GM18907 (cell line): Measurements from ENCODE around the gene C16orf92.
A peak's percentile ranks its signal among the peaks of the same experiment; 100 is the strongest.
"Not testable (repeated sequence)": the region's sequence is repeated elsewhere in the genome, so short reads cannot be mapped to it uniquely, and the experiment has no call there.

Source experiments
- ATAC-seq: cut with Tn5 transposase; IDR thresholded peaks from one replicate; pipeline ENCODE4 v1.9.1; 2021; ENCODE audit warnings: mild to moderate bottlenecking, moderate library complexity; ENCODE audit not compliant: unreplicated experiment

The C16orf92 gene

DNA sequence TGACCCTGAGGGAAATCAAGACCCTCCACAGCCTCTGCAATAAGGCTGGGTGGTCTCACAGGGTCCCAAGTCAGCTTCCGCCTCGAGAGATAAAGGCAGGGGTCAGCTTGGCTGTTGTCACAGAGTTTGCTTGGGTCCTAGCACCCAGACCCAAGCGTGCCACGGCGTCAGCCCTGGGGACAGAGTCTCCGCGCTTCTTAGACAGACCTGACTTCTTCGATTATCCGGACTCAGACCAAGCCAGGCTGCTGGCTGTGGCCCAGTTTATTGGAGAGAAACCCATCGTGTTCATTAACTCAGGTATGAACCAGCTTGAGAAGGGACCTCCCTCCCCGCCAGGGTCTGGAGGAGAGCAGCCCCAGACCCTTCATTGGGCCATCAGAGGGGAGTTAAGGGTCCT lies 588 bp downstream of the C16orf92 start:
- no peak for ATAC-seq

- no peak for ATAC-seq
These were observed 1.5 kb downstream of the C16orf92 start for GRCh38 chr16:30024451-30024850.

DNA sequence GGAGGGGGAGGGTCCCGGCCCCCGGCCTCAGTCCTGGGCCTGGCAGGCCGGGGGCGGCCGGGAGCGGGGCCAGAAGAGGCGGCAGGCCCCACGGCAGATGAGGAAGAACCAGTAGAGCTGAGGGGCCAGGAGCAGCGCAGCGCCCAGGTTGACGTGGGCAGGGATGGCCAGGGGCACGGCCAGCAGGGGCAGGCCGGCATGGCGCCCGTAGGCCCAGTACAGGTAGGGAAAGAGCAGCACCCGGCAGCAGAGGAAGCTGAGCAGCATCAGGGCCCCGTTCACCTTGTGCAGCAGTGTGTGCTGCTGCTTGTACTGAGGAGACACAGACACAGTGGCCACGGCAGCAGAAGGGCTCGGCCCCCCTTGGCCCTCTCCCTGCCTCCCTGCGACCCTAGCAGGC lies 2.2 kb downstream of the C16orf92 start:
- no peak for ATAC-seq

GRCh38 chr16:30025574-30025973 lies 2.6 kb downstream of the C16orf92 start:
- ATAC-seq: no peak

- no peak for ATAC-seq
These were observed 3.5 kb downstream of the C16orf92 start for GRCh38 chr16:30026449-30026848.

GRCh38 chr16:30027588-30028437 lies 4.8 kb downstream of the C16orf92 start:
- ATAC-seq: no peak

- ATAC-seq: no peak
These were observed 5.6 kb downstream of the C16orf92 start for GRCh38 chr16:30028438-30029076.

GRCh38 chr16:30030011-30030685 lies 7.2 kb downstream of the C16orf92 start:
- no peak for ATAC-seq

GRCh38 chr16:30030841-30031413 lies 7.9 kb downstream of the C16orf92 start, which contains the start of gene TLCD3B:
Gene TLCD3B (minus strand): TSS chr16:30031271. CDS start chr16:30030527, 744 bp downstream.
- ATAC-seq: no peak

GRCh38 chr16:30031477-30031918 lies 8.5 kb downstream of the C16orf92 start:
- ATAC-seq: no peak

DNA sequence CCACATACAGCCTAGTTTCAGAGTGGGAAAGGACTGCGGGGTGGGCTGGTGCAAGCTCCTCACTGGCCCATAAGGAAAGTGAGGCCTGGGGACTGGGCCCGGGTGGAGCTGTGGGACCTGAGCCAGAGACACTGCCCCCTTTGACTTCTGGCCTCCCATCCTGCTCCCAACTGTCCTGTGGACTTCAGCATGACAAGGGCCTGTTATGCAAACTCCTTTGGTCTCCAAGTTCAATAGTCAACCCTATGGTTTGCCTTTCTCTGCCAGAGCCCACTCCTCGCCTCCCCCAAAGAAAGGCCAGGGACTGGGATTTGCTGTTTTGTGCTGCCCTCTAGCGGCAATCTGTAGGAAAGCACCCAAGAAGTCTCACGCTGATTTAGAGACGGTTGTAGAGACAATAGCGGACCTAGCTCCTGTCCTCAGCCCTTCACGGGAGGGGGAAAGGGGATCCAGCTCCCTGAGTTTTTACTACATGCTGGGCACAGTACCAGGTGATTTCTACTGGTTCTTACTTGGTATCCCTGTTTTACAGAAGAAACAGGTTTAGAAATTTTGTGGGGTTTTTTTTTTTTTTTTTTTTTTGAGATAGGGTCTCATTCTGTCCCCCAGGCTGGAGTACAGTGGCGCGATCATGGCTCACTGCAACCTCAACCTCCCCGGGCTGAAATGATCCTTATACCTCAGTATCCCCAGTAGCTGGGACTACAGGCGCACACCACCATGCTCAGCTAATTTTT lies 9.3 kb downstream of the C16orf92 start:
- no peak for ATAC-seq

DNA sequence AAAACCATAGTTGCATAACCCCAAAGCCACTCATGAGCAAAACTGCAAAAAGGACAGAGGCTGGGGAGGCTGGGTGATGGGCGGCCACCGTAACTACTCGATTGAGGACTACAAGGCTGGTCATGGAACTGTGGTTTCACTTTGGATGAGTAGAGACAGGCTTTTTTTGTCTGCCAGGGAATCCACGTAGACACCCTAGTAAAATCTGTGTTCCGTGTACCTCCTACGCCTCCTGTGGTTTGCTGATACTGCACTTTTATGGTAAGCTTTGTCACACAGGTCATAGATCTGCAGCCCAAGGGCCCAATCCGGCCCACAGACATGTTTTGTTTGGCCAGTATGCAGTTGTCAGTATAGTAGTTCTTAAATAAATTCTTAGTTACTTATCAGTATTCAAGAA lies 10.3 kb downstream of the C16orf92 start:
- no peak for ATAC-seq

DNA sequence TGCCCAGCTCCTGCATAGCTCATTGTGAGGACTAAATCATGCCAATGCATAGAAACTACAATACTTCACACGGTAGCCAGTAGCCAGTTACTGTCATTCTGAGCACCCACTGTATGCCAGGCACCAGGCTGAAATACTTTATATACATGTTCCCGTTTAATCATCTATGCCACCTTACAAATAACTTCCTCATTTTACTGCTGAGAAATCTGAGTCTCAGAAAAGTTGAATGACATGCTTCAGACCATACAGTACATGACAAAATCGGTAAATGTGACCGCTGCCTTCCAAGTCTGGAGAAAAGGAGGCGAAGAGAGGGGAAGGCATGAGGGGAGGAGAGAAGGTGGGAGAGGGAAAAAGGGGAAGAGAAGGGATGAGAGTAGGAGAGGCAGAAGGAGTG lies 17.2 kb downstream of the C16orf92 start:
- no peak for ATAC-seq

DNA sequence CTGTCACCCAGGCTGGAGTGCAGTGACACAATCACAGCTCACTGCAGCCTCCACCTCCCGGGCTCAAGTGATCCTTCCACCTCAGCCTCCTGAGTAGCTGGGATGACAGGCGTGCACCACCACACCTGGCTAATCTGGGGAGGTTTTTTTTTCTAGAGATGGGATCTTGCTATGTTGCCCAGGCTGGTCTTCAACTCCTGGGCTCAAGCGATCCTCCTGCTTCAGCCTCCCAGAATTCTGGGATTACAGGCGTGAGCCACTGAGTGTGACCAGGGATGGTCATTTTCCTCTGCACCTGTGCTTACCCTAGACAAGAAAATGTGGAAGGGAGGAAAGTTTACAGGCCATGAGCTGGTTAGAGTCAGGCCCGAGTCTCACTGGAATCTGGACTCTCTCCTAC lies 17.7 kb downstream of the C16orf92 start:
- not testable (repeated sequence) for ATAC-seq

- no peak for ATAC-seq
These were observed 18.8 kb downstream of the C16orf92 start for GRCh38 chr16:30041841-30042240.

DNA sequence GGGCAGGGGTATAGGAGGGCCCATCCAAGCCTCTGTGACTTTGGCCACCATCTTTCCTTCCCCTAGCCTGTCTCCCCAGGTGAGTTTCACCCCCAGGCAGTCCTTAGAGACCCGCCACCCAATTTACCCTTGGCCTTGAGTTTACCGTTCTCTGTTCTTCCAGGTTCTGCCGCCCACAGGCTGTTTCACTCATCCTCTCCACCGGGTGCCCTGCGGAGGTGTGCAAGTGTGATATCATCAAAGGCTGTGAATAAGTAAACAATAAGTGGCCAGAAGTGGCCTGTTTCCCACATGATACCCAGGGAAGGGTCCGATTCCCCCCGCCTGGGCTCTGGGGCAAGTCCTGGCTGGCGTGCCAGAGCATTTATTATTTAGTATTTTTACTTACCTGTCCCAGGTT lies 23.2 kb downstream of the C16orf92 start:
- ATAC-seq: no peak

DNA sequence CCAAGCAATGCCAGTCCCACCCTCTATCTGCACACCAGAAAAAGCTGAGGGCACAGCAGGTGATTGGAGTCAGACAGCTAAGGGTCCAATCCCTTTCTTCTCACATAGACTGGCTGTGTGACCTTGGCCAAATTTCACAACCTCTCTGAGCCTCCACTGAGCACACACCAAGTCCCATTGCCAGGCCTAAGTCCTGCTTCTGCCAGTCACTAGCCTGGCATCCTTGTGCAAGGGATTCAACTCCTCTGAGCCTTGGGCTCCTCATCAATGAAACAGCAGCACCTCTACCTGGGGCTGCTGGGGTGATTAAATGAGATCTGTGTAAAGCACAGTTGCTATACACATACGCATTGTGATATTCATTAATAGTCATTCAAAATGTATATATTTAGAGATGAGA lies 23.6 kb downstream of the C16orf92 start:
- no peak for ATAC-seq

DNA sequence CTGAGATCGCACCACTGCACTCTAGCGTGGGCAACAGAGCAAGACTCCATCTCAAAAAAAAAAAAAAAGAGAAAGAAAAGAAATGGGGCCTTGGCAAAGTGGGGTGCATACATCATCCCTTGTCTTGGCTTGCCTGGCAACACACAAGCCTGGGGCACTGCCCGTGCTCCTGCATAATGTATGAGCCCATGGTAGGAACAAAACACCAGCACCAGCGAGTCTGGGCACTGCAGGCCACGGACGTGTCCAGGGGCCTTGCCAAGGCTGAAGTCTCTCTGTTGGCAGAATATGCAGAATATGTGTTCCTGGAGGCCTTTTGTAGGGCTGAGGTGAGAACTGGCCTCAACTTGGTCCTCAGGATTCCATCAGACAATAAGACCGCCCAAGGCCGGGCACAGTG lies 26.9 kb downstream of the C16orf92 start:
- no peak for ATAC-seq

DNA sequence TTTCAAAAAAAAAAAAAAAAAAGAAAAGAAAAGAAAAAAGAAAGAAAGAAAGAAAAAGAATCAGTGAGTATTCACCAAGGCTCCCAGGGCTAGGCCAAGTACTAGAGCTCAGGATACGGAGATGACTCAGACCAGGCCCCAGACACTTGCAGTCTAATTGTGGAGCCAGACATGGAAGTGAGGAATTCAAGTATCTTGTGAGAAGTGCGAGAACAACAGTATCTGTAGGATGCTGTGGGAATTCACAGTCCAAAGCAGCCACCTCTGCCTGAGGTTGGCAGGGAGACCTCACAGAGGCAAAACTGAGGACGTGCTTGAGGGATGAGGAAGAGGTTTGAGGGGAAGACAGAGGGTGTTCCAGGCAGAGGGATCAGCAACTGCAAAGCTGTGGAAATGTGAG lies 28.5 kb downstream of the C16orf92 start:
- ATAC-seq: no peak

DNA sequence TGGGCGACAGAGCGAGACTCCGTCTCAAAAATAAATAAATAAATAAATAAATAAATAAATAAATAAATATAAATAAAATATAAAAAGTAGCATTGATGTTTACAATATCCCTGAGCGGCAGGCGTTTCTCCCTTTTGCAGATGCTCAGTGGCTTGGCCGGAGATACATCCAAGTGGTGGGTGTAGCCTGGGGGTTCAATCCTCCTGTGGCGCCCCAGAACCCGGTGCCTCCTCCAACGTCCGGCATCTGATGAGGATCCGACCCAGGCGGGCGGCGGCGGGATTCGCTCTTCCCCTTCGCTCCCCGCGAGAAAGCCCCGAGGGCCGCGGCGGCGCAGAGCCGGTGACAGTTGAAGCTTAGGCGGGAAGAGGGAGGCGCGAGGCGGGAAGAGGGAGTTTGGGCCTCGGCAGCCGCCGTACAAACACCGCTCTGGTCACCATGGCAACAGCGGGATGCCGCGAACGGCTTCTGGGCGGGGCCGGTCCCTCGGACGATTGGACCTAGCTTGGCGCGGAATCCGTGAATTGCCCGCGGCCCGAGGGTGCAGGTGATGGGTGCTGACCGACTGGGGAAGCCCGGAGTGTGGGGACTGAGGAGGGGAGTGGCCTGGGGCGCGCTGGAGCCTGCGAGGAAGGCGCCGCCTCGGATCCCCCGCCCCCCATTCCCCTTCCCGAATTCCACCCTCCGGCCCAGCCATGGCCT lies 29.8 kb downstream of the C16orf92 start:
- peak; percentile 66 for ATAC-seq
